Thoracic aorta (tissue), 2 donors: ENCODE results near the gene SART3. TPM values are rescaled to one million over a fixed set of nuclear protein-coding genes. Genes with fewer than 3 reads are reported as not detected.

Experiments used
- ATAC-seq: fragments of 150-250 bp; one replicate; pipeline ENCODE4 v1.8.0; 2017; ENCODE audit warnings: low read depth; ENCODE audit not compliant: insufficient number of reproducible peaks, low FRiP score
- DNase-seq: peaks from one replicate; pipeline ENCODE4 v3.0.0-alpha.2; 2020; ENCODE audit warnings: low spot score
- H3K27ac ChIP-seq, 2 donors: fragments of 200-600 bp; sonication (generic); 1 replicate in 1 of 2; 2 replicates in 1 of 2; pipeline ENCODE4 v1.5.1; 2016; ENCODE audit warnings: mild to moderate bottlenecking in 2 of 2, moderate library complexity in 2 of 2
- H3K27me3 ChIP-seq: fragments of 200-600 bp; sonication (generic); replicated peaks from 2 replicates; pipeline ENCODE4 v1.6.0; 2016; ENCODE audit warnings: mild to moderate bottlenecking; ENCODE audit not compliant: insufficient read depth
- H3K36me3 ChIP-seq: fragments of 200-600 bp; sonication (generic); one replicate; pipeline ENCODE4 v1.5.1; 2016
- H3K4me1 ChIP-seq, 2 donors: fragments of 200-600 bp; sonication (generic); 1 replicate in 1 of 2; 2 replicates in 1 of 2; pipeline versions ENCODE4 v1.5.1 to v1.6.0; 2016; ENCODE audit warnings: low read depth in 2 of 2, mild to moderate bottlenecking in 1 of 2; ENCODE audit not compliant: control insufficient read depth in 1 of 2
- H3K4me3 ChIP-seq: fragments of 200-600 bp; sonication (generic); 2 replicates; pipeline ENCODE4 v1.5.1; 2016; ENCODE audit warnings: mild to moderate bottlenecking
- H3K9me3 ChIP-seq: fragments of 200-600 bp; sonication (generic); 2 replicates; pipeline ENCODE4 v1.5.1; 2016
- total RNA-seq, 2 donors: library from RNA; depleted of rRNA; stranded (reverse); fragments of >200 nt; gene quantifications; one replicate each; pipeline versions ENCODE4 v1.1.0 to v1.2.3, GENCODE V29; 2016
- TF ChIP-seq, protein P1 (sequence below): fragments of 200-600 bp; sonication (generic); IDR thresholded peaks from one replicate; pipeline ENCODE4 v1.5.1; 2019; ENCODE audit warnings: antibody characterized with exemption

The SART3 gene
- total RNA-seq, 2 donors from 2014 or later, result 52.1 to 94.0 TPM

DNA sequence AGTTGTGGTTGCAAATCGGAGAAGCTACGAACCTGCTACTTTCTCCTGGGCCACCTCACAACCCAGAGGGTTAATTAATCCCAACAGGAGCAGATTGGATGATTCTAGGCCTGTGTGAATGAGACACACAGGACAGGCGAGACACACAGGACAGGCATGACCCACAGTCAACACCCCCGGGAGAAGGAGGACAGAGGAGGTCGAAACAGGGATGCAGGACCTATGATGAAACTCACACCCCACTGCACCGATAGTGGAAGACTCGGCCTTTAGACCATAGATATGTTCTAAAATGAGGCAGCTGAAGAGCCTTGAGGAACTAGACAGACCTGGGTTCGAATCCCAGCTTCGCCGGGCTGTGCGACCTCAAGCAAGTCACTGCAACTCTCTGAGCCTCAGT is 25.3 kb upstream of the SART3 start:
- TF ChIP-seq, protein P1, sequence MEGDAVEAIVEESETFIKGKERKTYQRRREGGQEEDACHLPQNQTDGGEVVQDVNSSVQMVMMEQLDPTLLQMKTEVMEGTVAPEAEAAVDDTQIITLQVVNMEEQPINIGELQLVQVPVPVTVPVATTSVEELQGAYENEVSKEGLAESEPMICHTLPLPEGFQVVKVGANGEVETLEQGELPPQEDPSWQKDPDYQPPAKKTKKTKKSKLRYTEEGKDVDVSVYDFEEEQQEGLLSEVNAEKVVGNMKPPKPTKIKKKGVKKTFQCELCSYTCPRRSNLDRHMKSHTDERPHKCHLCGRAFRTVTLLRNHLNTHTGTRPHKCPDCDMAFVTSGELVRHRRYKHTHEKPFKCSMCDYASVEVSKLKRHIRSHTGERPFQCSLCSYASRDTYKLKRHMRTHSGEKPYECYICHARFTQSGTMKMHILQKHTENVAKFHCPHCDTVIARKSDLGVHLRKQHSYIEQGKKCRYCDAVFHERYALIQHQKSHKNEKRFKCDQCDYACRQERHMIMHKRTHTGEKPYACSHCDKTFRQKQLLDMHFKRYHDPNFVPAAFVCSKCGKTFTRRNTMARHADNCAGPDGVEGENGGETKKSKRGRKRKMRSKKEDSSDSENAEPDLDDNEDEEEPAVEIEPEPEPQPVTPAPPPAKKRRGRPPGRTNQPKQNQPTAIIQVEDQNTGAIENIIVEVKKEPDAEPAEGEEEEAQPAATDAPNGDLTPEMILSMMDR, result no peak
- Histone ChIP-seq H3K4me3 (no peak overlapping the region), H3K36me3 (no peaks in the 10 kb centered on the region), H3K27ac (no peak overlapping the region), H3K4me1 (no peaks in the 10 kb centered on the region), H3K9me3 (no peaks in the 10 kb centered on the region), H3K27me3 (no peaks in the 10 kb centered on the region)
- DNase-seq (no peak), ATAC-seq (no peak)

DNA sequence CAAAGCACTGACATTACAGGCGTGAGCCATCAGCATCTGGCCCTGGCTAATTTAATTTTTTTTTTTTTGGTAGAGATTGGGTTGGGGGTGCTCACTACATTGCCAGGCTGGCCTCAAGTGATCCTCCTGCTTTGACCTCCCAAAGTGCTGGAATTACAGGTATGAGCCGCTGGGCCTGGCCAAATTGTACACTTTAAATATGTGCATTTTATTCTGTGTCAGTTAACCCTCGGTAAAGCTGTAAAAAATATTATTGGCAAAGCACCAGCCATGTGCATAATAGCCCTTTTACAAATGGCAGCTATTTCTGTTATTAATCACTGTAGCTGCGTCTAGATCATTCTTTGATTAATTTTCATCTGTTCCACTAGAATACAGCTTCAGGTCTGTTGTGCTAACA is 24.9 kb upstream of the SART3 start:
- Histone ChIP-seq H3K27me3 (no peaks in the 10 kb centered on the region), H3K9me3 (no peaks in the 10 kb centered on the region), H3K4me1 (no peaks in the 10 kb centered on the region), H3K36me3 (no peaks in the 10 kb centered on the region), H3K27ac (no peak overlapping the region), H3K4me3 (no peak overlapping the region)
- no peak for ATAC-seq
- TF ChIP-seq, protein P1, result no peak
- no peak for DNase-seq

DNA sequence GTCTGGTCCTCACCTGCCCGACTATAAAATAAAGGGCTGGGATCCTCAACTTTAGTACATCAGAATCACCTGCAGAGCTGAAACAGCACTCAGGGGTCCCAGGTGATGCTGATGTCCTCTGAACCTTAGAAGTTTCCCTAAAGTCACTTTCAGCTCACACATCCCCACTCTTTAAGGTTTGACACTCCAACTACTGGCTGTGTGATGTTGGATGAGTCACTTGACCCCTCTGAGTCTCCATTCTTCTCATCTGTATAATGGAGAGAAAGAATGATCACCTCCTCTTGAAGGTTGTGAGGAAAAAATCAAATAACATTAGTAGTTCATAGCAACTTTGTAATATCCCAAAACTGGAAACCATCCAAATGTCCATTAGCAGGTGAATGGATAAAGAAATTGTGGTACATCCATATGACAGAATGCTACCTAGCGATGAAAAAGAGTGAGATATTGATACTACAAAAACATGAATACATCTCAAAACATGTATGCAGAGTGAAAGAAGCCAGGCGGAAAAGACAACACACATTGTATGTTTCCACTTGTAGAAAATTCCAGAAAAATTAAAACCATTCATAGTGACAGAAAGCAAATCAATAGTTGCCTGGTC is 23.6 kb upstream of the SART3 start:
- DNase-seq (no peak), ATAC-seq (no peak)
- no peak overlapping the region for H3K27ac ChIP-seq
- no peaks in the 10 kb centered on the region for H3K4me1 ChIP-seq
- no peaks in the 10 kb centered on the region for H3K27me3 ChIP-seq
- H3K36me3 ChIP-seq, result no peaks in the 10 kb centered on the region
- no peak overlapping the region for H3K4me3 ChIP-seq
- no peaks in the 10 kb centered on the region for H3K9me3 ChIP-seq
- TF ChIP-seq, protein P1, result no peak

DNA sequence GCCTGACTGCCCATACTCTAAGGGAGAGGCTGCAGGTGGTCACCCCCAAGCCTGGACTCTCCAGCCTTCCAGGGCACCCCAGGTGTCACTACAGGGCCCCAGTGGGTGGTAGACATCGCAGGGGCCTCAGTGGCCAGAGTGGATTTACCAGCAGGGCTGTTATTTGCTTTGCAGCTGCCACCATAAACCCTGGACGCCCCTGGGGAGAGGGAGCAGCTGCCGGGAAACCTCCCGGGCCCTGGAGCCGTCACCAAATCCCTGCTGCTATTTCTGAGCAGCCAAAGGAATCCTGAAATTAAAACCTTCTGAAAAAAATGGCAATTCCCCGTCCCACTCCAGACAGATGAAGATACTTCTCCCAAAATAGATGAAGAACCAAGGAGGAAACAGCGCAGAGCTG is 23.0 kb upstream of the SART3 start:
- Histone ChIP-seq H3K9me3 (no peaks in the 10 kb centered on the region), H3K36me3 (no peaks in the 10 kb centered on the region), H3K4me3 (no peak overlapping the region), H3K27me3 (no peaks in the 10 kb centered on the region), H3K4me1 (no peaks in the 10 kb centered on the region), H3K27ac (no peak overlapping the region)
- DNase-seq (no peak), ATAC-seq (no peak)
- TF ChIP-seq, protein P1, result no peak

DNA sequence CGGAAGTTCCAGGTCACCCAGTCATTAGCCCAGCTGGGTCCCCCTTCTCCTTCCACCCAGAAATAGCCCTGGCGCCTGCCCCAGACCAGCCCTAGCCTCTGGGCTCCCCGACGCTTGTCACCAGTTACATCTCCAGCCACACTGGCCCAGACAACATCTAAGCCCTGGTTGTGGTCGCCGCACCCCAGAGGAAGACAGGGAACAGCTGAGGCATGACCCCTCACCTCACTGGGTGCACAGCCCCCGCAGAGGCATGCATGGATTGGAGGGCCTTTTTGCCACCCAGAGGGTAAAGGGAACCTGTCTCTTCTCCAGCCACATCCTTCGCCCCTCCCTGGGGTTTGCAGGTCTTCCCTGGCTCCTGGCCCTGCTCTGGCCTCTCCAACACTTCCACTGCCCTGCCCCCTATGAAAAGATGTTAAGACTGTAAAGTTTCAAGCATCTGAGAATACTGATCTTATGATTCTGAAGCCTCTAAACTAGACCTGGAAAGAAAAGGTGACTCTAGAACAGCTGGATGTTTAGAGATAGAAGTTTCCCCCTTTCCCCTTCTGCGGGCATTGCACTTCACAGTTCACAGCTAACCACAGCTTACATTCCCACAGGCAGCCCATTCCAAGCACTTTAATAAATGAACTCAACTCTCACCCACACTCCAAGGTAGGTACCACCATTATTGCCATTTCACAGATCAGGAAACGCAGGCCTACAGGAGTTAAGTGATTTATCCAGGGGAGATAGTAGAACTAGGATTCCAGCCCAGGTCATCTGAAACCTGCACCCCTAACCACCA is 22.2 kb upstream of the SART3 start:
- no peak for ATAC-seq
- no peak overlapping the region for H3K4me3 ChIP-seq
- TF ChIP-seq, protein P1, result no peak
- H3K4me1 ChIP-seq, result no peaks in the 10 kb centered on the region
- H3K9me3 ChIP-seq, result no peaks in the 10 kb centered on the region
- no peak for DNase-seq
- no peak overlapping the region for H3K27ac ChIP-seq
- no peaks in the 10 kb centered on the region for H3K36me3 ChIP-seq
- H3K27me3 ChIP-seq, result no peaks in the 10 kb centered on the region
